ENCODE data around the gene NCK2. TPM values are rescaled to one million over a fixed set of nuclear protein-coding genes. Genes with fewer than 3 reads are reported as not detected.

The NCK2 gene
- total and polyA plus RNA-seq, 9 of the 15 experiments (the other 6 are each of a cell fraction or from before 2014, with no cell fraction given), result 0.90 to 27.9 (median 15.9) TPM

- CTCF ChIA-PET (ENCODE audit: low intra/inter-chr PET ratio), result no interaction called here
- H3K9me3 ChIP-seq (replicated peaks; ENCODE audit: control insufficient read depth, insufficient read depth, low read depth, low read length), result no peaks in the 10 kb centered on the region
- H3K79me2 ChIP-seq (ENCODE audit: control insufficient read depth, insufficient read depth, low read length), result no peaks in the 10 kb centered on the region
- ATAC-seq (no peak), FAIRE-seq (no peak), DNase-seq (ENCODE audit: extremely low read depth in 1 of 4, low spot score in 3 of 4) (no peak)
- peaks cover 0 to 5% of the 10 kb centered on the region in 2 experiments; a peak in 2 of 5 replicates for H3K4me1 ChIP-seq (replicated peaks in 1 of 2; ENCODE audit: control insufficient read depth in 2 of 2, insufficient read depth in 2 of 2, low read length in 2 of 2)
- H3K27me3 ChIP-seq (ENCODE audit: control insufficient read depth in 2 of 2, insufficient read depth in 2 of 2, low read length in 2 of 2), result peaks cover 11 to 14% of the 10 kb centered on the region in 2 experiments; a peak in 3 of 5 replicates
- no peak overlapping the region for H3K9ac ChIP-seq (ENCODE audit: insufficient read depth in 1 of 2, low read depth in 2 of 2, low read length in 2 of 2)
- BruUV-seq (replicated peaks), result no TSS peak
- intact Hi-C loops (cut with micrococcal nuclease) (no loop called here), in situ Hi-C loops (cut with MboI) (no loop called here)
- H3K27ac ChIP-seq (ENCODE audit: extremely low read depth, low read depth, low read length), result no peak overlapping the region
- H2AFZ ChIP-seq (ENCODE audit: low read depth, low read length), result no peak overlapping the region
- no peak overlapping the region for H3K4me3 ChIP-seq
- WGBS (ENCODE audit: insufficient coverage, low coverage, missing lambda C conversion rate), result 1% methylated on average over 4 of the region's 4 CpGs
- no peaks in the 10 kb centered on the region for H3K36me3 ChIP-seq (ENCODE audit: control insufficient read depth, insufficient read depth, low read length)
- POLR2A ChIA-PET, result interaction anchor here (0.7 kb wide), 1 partner anchor 10 kb away, joined by 3 read pairs; no protein-coding TSS in a partner anchor
- H3K9me1 ChIP-seq (ENCODE audit: control insufficient read depth, insufficient read depth, low read length), result no peaks in the 10 kb centered on the region
- H3K4me2 ChIP-seq (ENCODE audit: insufficient read depth, low read length), result no peak overlapping the region
- TF ChIP-seq ZNF586 (CRISPR knock-in tag; conservative IDR thresholded peaks at IDR 0.05) (no peak), GABPA (tag; conservative IDR thresholded peaks at IDR 0.05; ENCODE audit: low read depth) (no peak), NONO (IDR thresholded peaks at IDR 0.05; ENCODE audit: low read depth in 2 of 2, low read length in 1 of 2) (no peak), CLOCK (CRISPR knock-in tag; IDR thresholded peaks at IDR 0.05; ENCODE audit: borderline replicate concordance) (no peak), ZNF589 (CRISPR knock-in tag; IDR thresholded peaks at IDR 0.05; ENCODE audit: low read depth) (no peak), RBM39 (optimal IDR thresholded peaks at IDR 0.05; ENCODE audit: low read depth, low read length) (no peak), ARID3A (IDR thresholded peaks at IDR 0.05; ENCODE audit: borderline replicate concordance, low read depth, low read length) (no peak), PTRF (tag; IDR thresholded peaks at IDR 0.05) (no peak), PHF21A (IDR thresholded peaks at IDR 0.05; ENCODE audit: borderline replicate concordance, low read depth) (no peak)
- no peaks in the 10 kb centered on the region for H4K20me1 ChIP-seq (replicated peaks; ENCODE audit: control insufficient read depth, insufficient read depth, low read length)
Measured at GRCh38 chr2:105907184-105907583, 162.5 kb downstream of the NCK2 start.

Measured in K562 (cell line).